Natural killer cell (primary cell): ENCODE results near the gene CHST3. TPM values are rescaled to one million over a fixed set of nuclear protein-coding genes. Genes with fewer than 3 reads are reported as not detected.

Source experiments
- ATAC-seq, 3 donors: fragments of 150-1000 bp in 2 of 3; fragments of 200-7000 bp in 1 of 3; cut with Tn5 transposase; 1 replicate in 1 of 3; 2 replicates in 2 of 3; pipeline ENCODE4 v1.10.0; 2021; ENCODE audit warnings: mild to moderate bottlenecking in 2 of 3, moderate library complexity in 2 of 3
- DNase-seq, 2 donors: peaks; one replicate each; pipeline versions ENCODE4 v3.0.0 to v3.0.0-alpha.2; 2013 to 2021; ENCODE audit warnings: mixed read lengths in 1 of 2
- H3K27ac ChIP-seq: one replicate; pipeline ENCODE4 v1.5.1; 2013; ENCODE audit warnings: mild to moderate bottlenecking, low read length
- H3K27me3 ChIP-seq: one replicate; pipeline ENCODE4 v1.6.1; 2013; ENCODE audit warnings: low read length; ENCODE audit not compliant: control insufficient read depth, insufficient read depth
- H3K36me3 ChIP-seq: one replicate; pipeline ENCODE4 v1.6.1; 2013; ENCODE audit warnings: low read length; ENCODE audit not compliant: control insufficient read depth, insufficient read depth
- H3K4me1 ChIP-seq: one replicate; pipeline ENCODE4 v1.6.1; 2013; ENCODE audit warnings: low read length; ENCODE audit not compliant: control insufficient read depth, insufficient read depth
- H3K4me3 ChIP-seq: one replicate; pipeline ENCODE4 v1.5.1; 2013; ENCODE audit warnings: low read length
- H3K9me3 ChIP-seq: one replicate; pipeline ENCODE4 v1.6.1; 2013; ENCODE audit warnings: low read length; ENCODE audit not compliant: control insufficient read depth, insufficient read depth
- H3K27ac Mint-ChIP-seq, 2 donors: one replicate each; pipeline ENCODE4 v1.8.0; 2022; ENCODE audit warnings: mild to moderate bottlenecking in 2 of 2, mixed read lengths in 2 of 2, moderate library complexity in 1 of 2
- H3K27me3 Mint-ChIP-seq, 2 donors: one replicate each; pipeline ENCODE4 v1.8.0; 2022; ENCODE audit warnings: low read depth in 2 of 2, mixed read lengths in 2 of 2
- H3K36me3 Mint-ChIP-seq: one replicate; pipeline ENCODE4 v1.8.0; 2022; ENCODE audit warnings: mixed read lengths
- H3K4me1 Mint-ChIP-seq, 2 donors: one replicate each; pipeline ENCODE4 v1.8.0; 2022; ENCODE audit warnings: mixed read lengths in 2 of 2
- H3K4me3 Mint-ChIP-seq: one replicate; pipeline ENCODE4 v1.8.0; 2022; ENCODE audit warnings: mild to moderate bottlenecking, moderate library complexity, mixed read lengths
- H3K9me3 Mint-ChIP-seq, 2 donors: one replicate each; pipeline ENCODE4 v1.8.0; 2022; ENCODE audit warnings: mixed read lengths in 2 of 2
- CTCF ChIP-seq: fragments of 200-600 bp; IDR thresholded peaks from one replicate; pipeline ENCODE4 v1.8.0; 2022; ENCODE audit warnings: antibody characterized with exemption
- WGBS: methylation state at CpG from one replicate; pipeline ENCODE4 v1.1.7; 2013; ENCODE audit warnings: missing lambda C conversion rate; ENCODE audit not compliant: insufficient coverage; 5-methylcytosine and 5-hydroxymethylcytosine counted together
- intact Hi-C: fragments of 100-400 bp; cut with micrococcal nuclease; formaldehyde crosslinking; loops from one replicate; pipeline ENCODE4 v1.14.2; 2022
- total RNA-seq, 4 donors: library from RNA; stranded (reverse); fragments of 120-200 nt in 1 of 4; gene quantifications; one replicate each; pipeline versions ENCODE4 v1.2.3 to v1.2.4, GENCODE V29; 2013 to 2022

CHST3 gene
- total RNA-seq, 3 donors from 2014 or later (not counting 1 experiment from before 2014, with no cell fraction given), result not detected

GRCh38 chr10:71973777-71974488 lies 9.7 kb downstream of the CHST3 start:
- no peak overlapping the region for H3K4me3 ChIP-seq
- no peaks in the 10 kb centered on the region for H3K9me3 Mint-ChIP-seq
- H3K27me3 ChIP-seq, result no peaks in the 10 kb centered on the region
- H3K27ac ChIP-seq, result no peak overlapping the region
- H3K27ac Mint-ChIP-seq, result no peak overlapping the region
- no peaks in the 10 kb centered on the region for H3K4me1 ChIP-seq
- no peaks in the 10 kb centered on the region for H3K27me3 Mint-ChIP-seq
- DNase-seq (no peak), ATAC-seq (no peak)
- no peak for TF ChIP-seq CTCF
- no peaks in the 10 kb centered on the region for H3K36me3 ChIP-seq
- H3K4me1 Mint-ChIP-seq, result no peaks in the 10 kb centered on the region
- WGBS, result 72% methylated on average over 8 of the region's 9 CpGs
- H3K36me3 Mint-ChIP-seq, result no peaks in the 10 kb centered on the region
- no peak overlapping the region for H3K4me3 Mint-ChIP-seq
- intact Hi-C loops, result no loop called here
- H3K9me3 ChIP-seq, result no peaks in the 10 kb centered on the region

- H3K27me3 Mint-ChIP-seq, result no peaks in the 10 kb centered on the region
- Histone ChIP-seq H3K27me3 (no peaks in the 10 kb centered on the region), H3K4me3 (no peak overlapping the region), H3K36me3 (no peaks in the 10 kb centered on the region), H3K27ac (no peak overlapping the region), H3K9me3 (no peaks in the 10 kb centered on the region), H3K4me1 (no peaks in the 10 kb centered on the region)
- intact Hi-C loops, result no loop called here
- TF ChIP-seq CTCF, result no peak
- 76% methylated on average over 6 of the region's 6 CpGs for WGBS
- H3K27ac Mint-ChIP-seq, result no peak overlapping the region
- DNase-seq, result no peak
- H3K4me1 Mint-ChIP-seq, result no peaks in the 10 kb centered on the region
- no peak for ATAC-seq
- H3K9me3 Mint-ChIP-seq, result no peaks in the 10 kb centered on the region
- no peak overlapping the region for H3K4me3 Mint-ChIP-seq
- no peaks in the 10 kb centered on the region for H3K36me3 Mint-ChIP-seq
Observed at GRCh38 chr10:71974489-71975021, 10.4 kb downstream of the CHST3 start.

GRCh38 chr10:71975087-71975870 lies 11.1 kb downstream of the CHST3 start:
- H3K9me3 ChIP-seq, result no peaks in the 10 kb centered on the region
- H3K27me3 ChIP-seq, result no peaks in the 10 kb centered on the region
- DNase-seq (no peak), ATAC-seq (no peak)
- intact Hi-C loops, result no loop called here
- 83% methylated on average over 15 of the region's 15 CpGs for WGBS
- no peak overlapping the region for H3K4me3 ChIP-seq
- TF ChIP-seq CTCF, result no peak
- H3K27ac Mint-ChIP-seq, result no peak overlapping the region
- no peaks in the 10 kb centered on the region for H3K36me3 Mint-ChIP-seq
- H3K9me3 Mint-ChIP-seq, result no peaks in the 10 kb centered on the region
- H3K4me1 ChIP-seq, result no peaks in the 10 kb centered on the region
- no peaks in the 10 kb centered on the region for H3K4me1 Mint-ChIP-seq
- H3K4me3 Mint-ChIP-seq, result no peak overlapping the region
- H3K27me3 Mint-ChIP-seq, result no peaks in the 10 kb centered on the region
- H3K36me3 ChIP-seq, result no peaks in the 10 kb centered on the region
- no peak overlapping the region for H3K27ac ChIP-seq
